GM04503 (cell line): ENCODE data around the gene PML.
"Not testable (repeated sequence)": the region's sequence is repeated elsewhere in the genome, so short reads cannot be mapped to it uniquely, and the experiment has no call there.

Experiments used
- DNase-seq: peaks from one replicate; pipeline ENCODE4 v3.0.0-alpha.2; 2012; ENCODE audit warnings: low read depth

Gene PML

GRCh38 chr15:74060251-74060650 lies 65.7 kb downstream of the PML start:
- DNase-seq: no peak

GRCh38 chr15:74062236-74062635 lies 67.7 kb downstream of the PML start:
- no peak for DNase-seq

- DNase-seq: no peak
Observed at GRCh38 chr15:74062671-74063070, 68.2 kb downstream of the PML start.

- DNase-seq: not testable (repeated sequence)
Observed at GRCh38 chr15:74063425-74064146, 69.1 kb downstream of the PML start.

- DNase-seq: not testable (repeated sequence)
Observed at GRCh38 chr15:74064183-74064582, 69.7 kb downstream of the PML start.

GRCh38 chr15:74064822-74065221 lies 70.3 kb downstream of the PML start:
- not testable (repeated sequence) for DNase-seq

GRCh38 chr15:74065684-74066411 lies 71.3 kb downstream of the PML start:
- DNase-seq: not testable (repeated sequence)

GRCh38 chr15:74071645-74072044 lies 77.1 kb downstream of the PML start:
- DNase-seq: not testable (repeated sequence)

GRCh38 chr15:74072132-74072531 lies 77.6 kb downstream of the PML start:
- DNase-seq: not testable (repeated sequence)

- not testable (repeated sequence) for DNase-seq
Observed at GRCh38 chr15:74072614-74073337, 78.3 kb downstream of the PML start.

GRCh38 chr15:74075781-74076180 lies 81.3 kb downstream of the PML start:
- not testable (repeated sequence) for DNase-seq

- DNase-seq: not testable (repeated sequence)
Observed at GRCh38 chr15:74082450-74082849, 87.9 kb downstream of the PML start, which contains the start of gene GOLGA6A. Gene GOLGA6A (minus strand): TSS chr15:74082550. CDS start chr15:74082509, 41 bp downstream.

- not testable (repeated sequence) for DNase-seq
Observed at GRCh38 chr15:74094567-74094966, 100.1 kb downstream of the PML start.

- DNase-seq: not testable (repeated sequence)
Observed at GRCh38 chr15:74095610-74096009, 101.1 kb downstream of the PML start.

- not testable (repeated sequence) for DNase-seq
Observed at GRCh38 chr15:74096753-74097474, 102.4 kb downstream of the PML start.
